GM18868 (cell line): ENCODE measurements around the gene MUC3A.

ENCODE experiments used
- ATAC-seq: cut with Tn5 transposase; IDR thresholded peaks from one replicate; pipeline ENCODE4 v1.9.1; 2021; ENCODE audit warnings: mild to moderate bottlenecking, moderate library complexity; ENCODE audit not compliant: unreplicated experiment

Gene MUC3A

GRCh38 chr7:101015626-101016025 lies 66.3 kb downstream of the MUC3A start:
- no peak for ATAC-seq

- ATAC-seq: peak; percentile 82
Observed at GRCh38 chr7:101017064-101017777, 67.9 kb downstream of the MUC3A start.
